ENCODE measurements around the gene MAP3K2. TPM values are rescaled to one million over a fixed set of nuclear protein-coding genes. Genes with fewer than 3 reads are reported as not detected.

MAP3K2 gene
- total and polyA plus RNA-seq, 10 of the 15 experiments (the other 5 are each of a cell fraction or from before 2014, with no cell fraction given): 2.7 to 39.6 (median 16.1) TPM

DNA sequence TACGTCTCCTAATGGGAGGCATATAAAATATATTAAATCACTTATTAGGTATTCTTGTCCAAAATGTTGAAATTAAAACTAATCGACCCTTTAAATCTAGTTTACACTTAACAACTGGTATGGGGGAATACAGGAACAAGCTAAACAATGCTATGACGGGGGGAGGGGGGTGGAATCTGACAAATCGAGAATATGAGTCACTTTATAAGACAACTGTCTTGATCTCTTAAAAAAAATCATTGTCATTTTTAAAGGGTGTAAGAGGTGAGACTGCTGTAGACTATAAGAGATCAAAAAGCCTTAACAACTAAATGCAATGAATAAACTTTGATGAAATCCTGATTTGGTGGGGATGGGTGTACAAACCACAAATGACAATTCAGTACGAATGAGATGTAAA lies 6.0 kb downstream of the MAP3K2 start:
- Histone ChIP-seq H3K4me1 (ENCODE audit: control insufficient read depth, insufficient read depth, low read length) (no peaks in the 10 kb centered on the region), H3K4me2 (ENCODE audit: control insufficient read depth, insufficient read depth) (no peak overlapping the region), H2AFZ (ENCODE audit: control insufficient read depth, low read depth, low read length) (no peak overlapping the region), H3K27me3 (replicated peaks in 1 of 2; ENCODE audit: control insufficient read depth in 2 of 2, insufficient read depth in 2 of 2, low read length in 1 of 2) (no peaks in the 10 kb centered on the region), H3K27ac (ENCODE audit: control insufficient read depth, insufficient read depth) (no peak overlapping the region), H3K79me2 (ENCODE audit: control insufficient read depth, insufficient read depth, low read length) (peaks cover 77% of the 10 kb centered on the region), H3K9me3 (replicated peaks; ENCODE audit: control insufficient read depth, insufficient read depth, low read length) (no peaks in the 10 kb centered on the region; the same call in 1 of the 3 replicates), H3K4me3 (no peak overlapping the region), H3K36me3 (ENCODE audit: control insufficient read depth in 2 of 2, insufficient read depth in 2 of 2, low read length in 1 of 2) (no peaks in the 10 kb centered on the region; a peak in 1 of 4 replicates), H3K9ac (ENCODE audit: control insufficient read depth, insufficient read depth, low read length) (no peak overlapping the region), H4K20me1 (ENCODE audit: control insufficient read depth, insufficient read depth) (no peaks in the 10 kb centered on the region)
- in situ Hi-C loops (cut with MboI): loop anchor here (25.0 kb wide), 1 partner anchor 719 kb away; the partner anchor contains the start of gene GYPC
- ChIA-PET CTCF (interaction anchor here (0.9 kb wide), 1 partner anchor 34 kb away, joined by 3 read pairs; no protein-coding TSS in a partner anchor), RAD21 (ENCODE audit: unreplicated experiment) (no interaction called here), SMC1A (ENCODE audit: uncharacterized antibody, unreplicated experiment) (interaction anchor here (0.5 to 1.1 kb wide), 3 partner anchors 17 to 33 kb away, joined by 3 to 4 read pairs (median 3); no protein-coding TSS in a partner anchor), POLR2A (no interaction called here)
- TF ChIP-seq, protein P1, sequence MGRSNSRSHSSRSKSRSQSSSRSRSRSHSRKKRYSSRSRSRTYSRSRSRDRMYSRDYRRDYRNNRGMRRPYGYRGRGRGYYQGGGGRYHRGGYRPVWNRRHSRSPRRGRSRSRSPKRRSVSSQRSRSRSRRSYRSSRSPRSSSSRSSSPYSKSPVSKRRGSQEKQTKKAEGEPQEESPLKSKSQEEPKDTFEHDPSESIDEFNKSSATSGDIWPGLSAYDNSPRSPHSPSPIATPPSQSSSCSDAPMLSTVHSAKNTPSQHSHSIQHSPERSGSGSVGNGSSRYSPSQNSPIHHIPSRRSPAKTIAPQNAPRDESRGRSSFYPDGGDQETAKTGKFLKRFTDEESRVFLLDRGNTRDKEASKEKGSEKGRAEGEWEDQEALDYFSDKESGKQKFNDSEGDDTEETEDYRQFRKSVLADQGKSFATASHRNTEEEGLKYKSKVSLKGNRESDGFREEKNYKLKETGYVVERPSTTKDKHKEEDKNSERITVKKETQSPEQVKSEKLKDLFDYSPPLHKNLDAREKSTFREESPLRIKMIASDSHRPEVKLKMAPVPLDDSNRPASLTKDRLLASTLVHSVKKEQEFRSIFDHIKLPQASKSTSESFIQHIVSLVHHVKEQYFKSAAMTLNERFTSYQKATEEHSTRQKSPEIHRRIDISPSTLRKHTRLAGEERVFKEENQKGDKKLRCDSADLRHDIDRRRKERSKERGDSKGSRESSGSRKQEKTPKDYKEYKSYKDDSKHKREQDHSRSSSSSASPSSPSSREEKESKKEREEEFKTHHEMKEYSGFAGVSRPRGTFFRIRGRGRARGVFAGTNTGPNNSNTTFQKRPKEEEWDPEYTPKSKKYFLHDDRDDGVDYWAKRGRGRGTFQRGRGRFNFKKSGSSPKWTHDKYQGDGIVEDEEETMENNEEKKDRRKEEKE (IDR thresholded peaks at IDR 0.05): no peak
- no peak for TF ChIP-seq GATAD2B (conservative IDR thresholded peaks at IDR 0.05; ENCODE audit: low read depth)
- no peak for TF ChIP-seq SP1 (IDR thresholded peaks at IDR 0.05; ENCODE audit: low read depth, low read length)
- TF ChIP-seq PML (IDR thresholded peaks at IDR 0.05; ENCODE audit: low read length): no peak
- TF ChIP-seq BCL11A (IDR thresholded peaks at IDR 0.05; ENCODE audit: low read depth, low read length): no peak
- DNase-seq (ENCODE audit: low read depth, low spot score): no peak
- no TSS peak for BruUV-seq (replicated peaks)
- intact Hi-C loops (cut with micrococcal nuclease; ENCODE audit: unreplicated experiment): no loop called here
- WGBS (ENCODE audit: insufficient coverage, insufficient replicate concordance, low lambda C conversion rate, missing lambda C conversion rate): 86% methylated on average over 5 of the region's 5 CpGs
- ATAC-seq: no peak
- peak; percentile 13 for FAIRE-seq
